Measurements from ENCODE around the gene SLC12A2.

- no peak for TF ChIP-seq EZH2 (IDR thresholded peaks at IDR 0.05; ENCODE audit: borderline replicate concordance, low read length)
- TF ChIP-seq CTCF (conservative IDR thresholded peaks at IDR 0.05 in 1 of 2, IDR thresholded peaks at IDR 0.05 in 1 of 2; ENCODE audit: extremely low read depth in 1 of 2, insufficient read depth in 1 of 2, low read depth in 1 of 2, low read length in 2 of 2), result no peak
Measured at GRCh38 chr5:128097224-128097623, 13.7 kb downstream of the SLC12A2 start.

Data from mammary epithelial cell (primary cell).